GM19452 (cell line): Measurements from ENCODE around the gene ACYP2.
A peak's percentile ranks its signal among the peaks of the same experiment; 100 is the strongest.
"Not testable (repeated sequence)": the region's sequence is repeated elsewhere in the genome, so short reads cannot be mapped to it uniquely, and the experiment has no call there.

Experiments used
- ATAC-seq: cut with Tn5 transposase; IDR thresholded peaks from one replicate; pipeline ENCODE4 v1.9.1; 2021; ENCODE audit not compliant: unreplicated experiment

The ACYP2 gene

DNA sequence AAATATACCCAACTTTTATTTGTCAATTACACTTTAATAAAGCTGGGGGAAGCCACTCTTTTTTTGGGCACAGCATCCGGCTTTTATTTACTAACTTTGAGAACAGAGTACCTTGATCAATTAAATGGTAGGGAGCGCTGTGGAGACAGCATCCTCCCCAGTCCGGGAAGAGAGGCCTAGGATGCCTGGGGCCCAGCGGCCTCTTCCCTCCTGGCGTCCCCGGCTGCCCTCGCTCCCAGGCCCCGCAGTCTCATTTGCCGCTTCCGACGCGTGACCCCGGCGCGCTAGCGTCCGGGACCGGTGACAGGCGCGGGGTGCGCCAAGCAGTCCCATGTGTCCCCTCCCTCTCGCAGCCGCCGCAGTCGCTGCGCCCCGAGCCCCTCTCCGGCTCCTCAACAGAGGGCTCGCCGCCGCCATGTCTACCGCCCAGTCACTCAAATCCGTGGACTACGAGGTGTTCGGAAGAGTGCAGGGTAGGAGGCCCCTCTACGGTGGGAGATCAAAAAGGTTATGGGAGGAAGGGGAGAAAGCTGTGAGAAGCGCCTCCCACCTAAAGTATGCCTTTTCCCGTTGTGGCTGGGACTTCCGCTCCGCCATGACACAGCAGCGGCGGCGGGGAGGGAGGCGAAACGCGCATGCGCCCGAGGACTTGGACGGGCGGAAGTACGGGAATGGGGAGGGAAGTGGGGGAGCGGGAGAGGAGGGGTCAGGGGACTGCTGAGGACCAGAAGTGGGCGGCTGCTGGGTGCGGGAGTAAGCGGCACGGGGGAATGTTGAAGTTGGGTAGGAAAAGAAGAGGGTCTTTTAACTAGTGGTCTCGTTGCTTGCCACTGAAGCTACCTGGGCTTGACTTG lies at the start of gene ACYP2:
Gene ACYP2, plus strand, starts transcription at position 332 of the 854 bp plus-strand sequence.
- ATAC-seq = peak; percentile 88

DNA sequence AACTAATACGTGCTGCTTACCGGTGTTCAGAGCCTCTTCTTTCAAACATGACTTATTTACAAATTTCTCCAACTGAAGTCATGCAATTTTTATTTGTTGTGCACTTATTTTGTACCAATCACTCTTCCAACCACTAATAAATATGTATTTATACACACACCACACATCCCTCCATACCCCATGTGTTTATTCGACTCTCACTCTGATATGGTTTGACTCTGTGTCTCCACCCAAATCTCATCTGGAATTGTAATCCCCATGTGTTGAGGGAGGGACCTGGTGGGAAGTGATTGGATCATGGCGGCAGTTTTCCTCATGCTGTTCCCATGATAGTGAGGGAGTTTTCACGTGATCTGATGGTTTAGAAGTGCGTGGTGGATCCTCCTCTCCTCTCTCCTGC lies 49.5 kb upstream of the ACYP2 start:
- ATAC-seq = no peak

DNA sequence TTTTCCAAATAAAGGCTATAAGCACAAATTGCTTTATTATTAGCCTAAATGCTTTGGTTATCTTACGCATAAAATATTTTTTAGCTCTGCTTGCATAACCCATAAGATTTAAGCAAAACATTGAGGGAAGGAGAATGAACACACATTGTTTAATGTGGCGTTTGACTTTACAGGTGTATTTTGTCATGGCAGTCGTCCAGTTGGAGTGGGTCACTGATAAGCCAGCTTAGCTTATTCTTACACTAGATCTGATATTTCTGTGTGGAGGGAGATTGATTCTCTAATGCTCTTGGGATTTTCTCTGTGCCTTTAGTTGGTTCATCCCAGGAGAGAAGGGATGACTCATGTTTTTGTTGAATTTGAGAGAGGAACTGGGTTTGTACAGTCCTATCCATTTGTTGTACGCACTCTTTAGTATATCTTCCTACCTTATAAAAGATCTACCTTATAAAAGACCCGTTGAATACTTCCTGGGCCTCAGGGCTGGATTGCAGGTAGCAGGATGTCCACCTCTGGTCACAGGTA lies 47.5 kb upstream of the ACYP2 start:
- no peak for ATAC-seq

DNA sequence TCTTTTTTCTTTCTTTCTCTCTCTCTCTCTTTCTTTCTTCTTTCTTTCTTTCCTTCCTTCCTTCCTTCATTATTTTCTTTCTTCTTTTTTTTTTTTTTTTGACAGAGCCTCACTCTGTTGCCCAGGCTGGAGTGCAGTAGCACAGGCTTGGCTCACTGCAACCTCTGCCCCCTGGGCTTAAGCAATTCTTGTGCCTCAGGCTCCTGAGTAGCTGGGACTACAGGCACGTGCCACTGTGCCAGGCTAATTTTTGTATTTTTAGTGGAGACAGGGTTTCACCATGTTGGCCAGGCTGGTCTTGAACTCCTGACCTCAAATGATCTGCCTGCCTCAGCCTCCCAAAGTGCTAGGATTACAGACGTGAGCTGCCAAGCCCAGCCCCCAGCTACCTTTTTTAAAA lies 42.9 kb upstream of the ACYP2 start:
- ATAC-seq = not testable (repeated sequence)

DNA sequence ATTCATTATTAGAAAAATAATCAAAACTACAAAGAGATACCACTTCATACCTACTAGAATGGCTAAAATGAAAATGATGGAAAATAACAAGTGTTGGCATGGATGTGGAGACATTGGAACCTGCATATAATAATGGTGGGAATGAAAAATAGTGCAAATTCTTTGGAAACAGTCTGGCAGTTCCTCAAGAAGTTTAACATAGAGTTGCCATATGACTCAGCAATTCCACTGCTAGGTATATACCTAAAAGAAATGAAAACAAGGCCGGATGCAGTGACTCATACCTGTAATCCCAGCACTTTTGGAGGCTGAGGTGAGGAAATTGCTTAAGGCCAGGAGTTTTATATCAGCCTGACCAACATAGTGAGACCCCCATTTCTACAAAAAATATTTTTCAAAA lies 41.6 kb upstream of the ACYP2 start:
- peak; percentile 73 for ATAC-seq

DNA sequence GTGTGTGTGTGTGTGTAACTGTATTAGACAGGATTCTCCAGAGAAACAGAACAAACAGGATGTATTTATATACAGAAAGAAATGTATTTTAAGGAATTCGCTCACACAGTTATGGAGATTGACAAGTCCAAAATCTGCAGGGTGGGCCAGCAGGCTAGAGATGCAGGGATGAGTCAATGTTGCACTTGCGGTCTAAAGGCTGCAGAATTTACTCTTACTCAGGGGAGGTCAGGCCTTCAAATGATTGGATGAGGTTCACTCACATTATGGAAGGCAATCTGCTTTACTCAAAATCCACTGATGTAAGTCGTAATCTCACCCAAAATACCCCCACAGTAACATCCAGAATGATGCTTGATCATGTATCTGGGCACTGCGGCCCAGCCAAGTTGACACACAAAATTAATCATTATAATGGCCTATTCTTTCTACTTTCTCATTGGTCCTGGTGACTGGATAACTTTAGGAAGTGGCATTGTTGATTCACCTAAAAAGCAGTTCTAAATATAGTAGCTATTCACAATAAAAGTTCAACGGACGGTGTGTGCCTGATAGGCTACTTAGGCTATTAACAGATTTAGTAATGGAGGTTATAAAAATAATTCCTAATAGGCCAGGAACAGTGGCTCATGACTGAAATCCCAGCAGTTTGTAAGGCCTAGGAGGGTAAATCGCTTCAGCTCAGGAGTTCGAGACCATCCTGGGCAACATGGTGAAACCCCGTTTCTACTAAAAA lies 40.6 kb upstream of the ACYP2 start:
- ATAC-seq = no peak

DNA sequence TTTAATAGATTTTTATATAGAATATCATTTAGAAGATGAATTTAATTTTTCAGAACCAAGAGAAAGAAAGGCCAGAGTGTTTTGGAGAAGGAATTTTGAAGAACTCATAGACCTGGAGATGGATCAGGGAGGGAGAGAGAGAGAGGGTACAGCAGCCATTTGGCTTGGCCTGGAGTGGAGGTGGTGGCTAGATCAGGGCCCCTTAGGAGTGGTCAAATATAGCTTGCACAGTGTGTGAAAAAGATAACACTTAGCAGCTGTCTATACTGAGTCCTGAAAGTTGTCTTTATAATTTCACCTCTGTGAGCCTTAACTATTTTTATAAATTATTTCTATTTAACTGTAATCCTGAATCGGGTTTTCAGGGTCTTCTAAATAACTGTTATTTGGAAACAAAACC lies 38.8 kb upstream of the ACYP2 start:
- ATAC-seq = no peak

DNA sequence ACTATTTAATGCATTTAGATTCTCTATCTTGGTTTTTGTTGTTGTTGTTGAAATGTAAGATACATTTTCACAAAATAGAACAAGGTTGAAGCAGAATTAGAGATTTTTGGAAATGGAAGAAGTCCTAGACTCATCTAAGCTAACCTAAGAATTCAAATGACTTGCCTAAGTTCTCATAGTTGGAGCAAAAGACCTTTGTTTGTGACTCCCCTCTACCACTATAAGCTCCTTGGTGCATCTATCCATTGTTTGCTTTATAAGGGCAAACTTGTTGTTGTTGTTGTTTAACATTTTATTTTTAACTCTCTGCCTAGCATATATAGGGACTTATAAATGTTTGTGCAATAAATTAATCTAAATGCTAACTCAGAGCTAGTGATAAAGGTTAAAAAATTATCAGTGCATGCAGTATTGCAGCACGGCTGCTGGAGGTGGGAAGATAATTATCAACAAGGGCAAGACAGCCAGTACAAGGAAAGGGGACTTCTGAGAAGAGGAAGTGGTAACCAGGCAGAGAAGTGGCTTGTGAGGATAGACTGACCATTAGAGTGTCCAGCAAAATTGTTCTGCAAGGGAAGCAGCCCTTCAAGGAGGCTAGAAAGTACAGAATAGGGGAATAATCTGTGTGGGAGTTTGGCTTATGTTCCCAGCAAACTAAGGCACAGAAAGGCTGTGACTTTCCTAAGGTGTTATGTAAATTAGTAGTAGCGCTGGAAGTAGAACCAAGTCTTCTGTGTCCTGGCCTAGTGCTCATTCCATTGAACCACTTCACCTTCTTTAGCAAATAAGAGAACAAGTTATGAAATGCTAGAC lies 38.1 kb upstream of the ACYP2 start:
- no peak for ATAC-seq

DNA sequence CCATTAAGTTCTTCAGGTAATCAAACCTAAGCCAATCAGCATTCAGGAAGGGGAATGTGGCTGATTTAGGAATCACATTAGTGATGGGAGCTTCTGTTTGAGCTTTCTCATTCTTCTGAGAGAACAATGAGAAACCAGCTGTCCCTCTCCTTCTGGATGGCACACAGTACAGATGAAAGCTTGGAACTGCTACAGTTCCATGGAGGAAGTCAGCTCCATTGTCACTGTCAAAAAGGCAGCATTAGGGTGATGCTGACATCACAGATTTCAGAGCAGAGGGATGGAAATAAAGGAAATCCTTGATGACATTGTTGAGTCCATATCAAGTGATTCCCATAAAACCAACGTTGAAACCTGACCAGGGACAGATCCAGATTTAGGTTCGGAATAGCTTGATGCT lies 36.1 kb upstream of the ACYP2 start:
- ATAC-seq = no peak

DNA sequence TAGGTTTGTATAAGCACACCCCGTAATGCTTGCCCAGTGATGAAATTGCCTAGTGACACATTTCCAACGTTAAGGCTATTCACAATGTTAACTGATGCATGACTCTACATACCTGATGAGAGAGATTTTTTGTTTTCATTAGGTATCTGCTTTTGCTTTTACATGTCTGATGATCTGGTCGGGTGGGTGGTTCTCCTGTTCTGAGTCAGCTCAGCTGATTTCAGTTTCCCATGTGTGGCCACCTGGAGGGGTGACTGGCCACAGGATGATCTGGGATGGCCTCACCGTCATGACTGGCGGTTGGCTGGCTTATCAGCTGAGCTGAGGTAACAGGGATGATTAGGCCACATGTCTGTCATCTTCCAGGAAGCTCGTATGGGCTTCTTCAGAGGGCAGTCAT lies 33.8 kb upstream of the ACYP2 start:
- ATAC-seq = peak; percentile 96

DNA sequence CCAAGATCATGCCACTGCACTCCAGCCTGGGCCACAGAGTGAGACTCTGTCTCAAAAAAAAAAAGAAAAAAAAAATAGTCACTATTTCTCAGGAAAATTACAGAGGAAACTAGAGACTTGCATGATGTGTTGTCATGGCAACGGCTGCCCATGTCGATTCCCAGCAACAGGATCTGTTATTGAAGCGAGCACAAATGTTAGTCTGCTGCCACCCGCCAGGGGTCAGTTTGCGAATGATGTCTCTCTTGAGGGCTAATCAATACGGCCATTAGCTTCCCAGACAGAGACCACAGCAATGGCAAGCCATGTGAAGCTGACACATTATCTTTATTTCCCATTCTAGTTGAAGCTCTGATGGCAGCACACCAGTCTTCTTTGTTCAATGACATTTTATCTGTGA lies 32.4 kb upstream of the ACYP2 start:
- no peak for ATAC-seq

DNA sequence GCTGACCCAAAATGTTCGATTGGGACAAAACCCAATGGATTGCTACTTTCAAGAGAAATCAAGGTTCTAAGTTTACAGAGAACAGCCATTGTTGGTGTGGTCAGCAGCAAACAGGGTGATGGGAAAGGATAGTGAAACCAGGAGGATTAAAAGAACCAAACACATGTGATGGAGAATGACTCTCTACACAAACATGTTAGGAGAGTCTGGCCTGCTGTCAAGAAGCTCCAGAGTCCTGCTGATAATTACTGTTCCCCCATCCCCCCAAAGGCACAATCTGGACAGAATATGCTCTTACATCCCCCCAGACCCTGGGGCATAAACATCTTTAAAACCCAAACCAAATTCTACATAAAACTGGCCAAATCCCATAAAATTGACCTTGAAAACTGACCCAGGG lies 32.0 kb upstream of the ACYP2 start:
- ATAC-seq = no peak

DNA sequence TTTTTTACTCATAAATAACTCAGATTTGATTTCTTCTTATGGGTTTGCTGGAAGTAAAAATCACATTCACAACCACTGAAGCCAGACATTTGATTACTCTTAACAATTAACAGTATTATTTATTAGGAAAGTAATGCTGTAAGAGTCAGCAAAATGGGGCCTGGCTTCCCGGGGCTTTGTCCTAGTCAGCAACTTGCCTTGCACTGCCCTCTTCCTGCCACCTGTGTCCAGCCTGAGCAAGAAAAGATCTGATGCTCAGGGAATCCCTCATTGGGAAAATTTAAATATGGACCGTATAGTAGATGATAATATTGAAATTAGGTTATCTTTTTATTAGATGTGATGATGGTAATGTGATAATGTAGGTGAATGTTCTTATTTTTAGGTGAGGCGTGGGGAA lies 30.8 kb upstream of the ACYP2 start:
- ATAC-seq = no peak

DNA sequence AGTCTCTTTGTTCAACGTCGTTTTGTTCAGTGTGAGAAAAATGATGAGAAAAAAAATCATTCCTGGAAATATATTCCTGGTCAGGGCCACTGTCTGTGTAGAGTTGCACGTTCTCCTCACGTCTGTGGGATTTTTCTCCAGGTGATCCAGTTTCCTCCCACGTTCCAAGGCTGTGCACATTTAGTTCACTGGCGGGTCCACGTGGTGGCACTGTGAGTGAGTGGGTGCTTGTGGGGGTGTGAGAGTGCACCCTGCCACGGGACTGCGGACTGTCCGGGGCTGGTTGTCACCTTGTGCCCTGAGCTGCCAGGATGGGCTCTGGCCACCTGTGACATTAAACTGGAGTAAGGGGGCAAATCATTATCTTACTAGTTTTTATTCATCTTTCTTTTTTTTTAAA lies 30.3 kb upstream of the ACYP2 start:
- ATAC-seq = no peak

DNA sequence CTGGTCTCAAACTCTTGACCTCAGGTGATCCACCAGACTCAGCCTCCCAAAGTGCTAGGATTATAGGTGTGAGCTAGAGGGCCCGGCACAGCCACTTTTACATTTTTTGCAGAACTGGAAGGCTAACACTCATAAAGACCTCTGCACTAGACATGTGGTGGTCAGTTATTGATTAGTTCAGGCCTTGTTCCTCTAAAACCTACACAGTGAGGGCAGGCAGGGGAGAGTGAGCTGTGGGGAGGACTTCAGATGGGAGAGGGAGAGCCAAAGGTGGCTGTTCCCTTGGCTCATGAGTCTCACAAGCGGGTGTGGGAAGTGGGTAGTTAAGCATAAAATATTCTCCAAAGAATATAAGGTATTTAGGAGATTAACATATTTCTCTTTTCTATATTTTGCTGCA lies 29.3 kb upstream of the ACYP2 start:
- ATAC-seq = no peak

DNA sequence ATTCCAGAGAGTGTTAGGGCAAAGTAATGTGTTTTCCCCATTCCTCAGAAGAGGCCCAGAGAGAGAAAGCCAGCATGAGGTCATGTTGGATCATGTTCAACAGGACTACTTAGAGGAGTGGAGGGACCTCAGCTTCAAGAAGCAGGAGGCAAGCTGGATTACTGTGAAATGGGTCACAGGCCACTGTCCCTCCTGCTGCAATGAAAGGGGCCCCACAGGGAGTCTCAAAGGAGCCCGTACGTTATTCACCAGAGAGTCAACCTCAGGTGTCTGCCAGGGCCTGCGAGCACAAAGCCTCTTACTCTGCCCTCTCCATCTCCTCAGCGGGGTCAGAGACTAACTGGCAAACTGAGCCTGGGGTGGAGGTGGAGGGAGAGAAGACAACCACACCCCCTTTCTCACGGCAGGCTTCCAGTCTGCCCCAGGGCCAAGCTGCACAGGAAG lies 27.2 kb upstream of the ACYP2 start:
- ATAC-seq = no peak

DNA sequence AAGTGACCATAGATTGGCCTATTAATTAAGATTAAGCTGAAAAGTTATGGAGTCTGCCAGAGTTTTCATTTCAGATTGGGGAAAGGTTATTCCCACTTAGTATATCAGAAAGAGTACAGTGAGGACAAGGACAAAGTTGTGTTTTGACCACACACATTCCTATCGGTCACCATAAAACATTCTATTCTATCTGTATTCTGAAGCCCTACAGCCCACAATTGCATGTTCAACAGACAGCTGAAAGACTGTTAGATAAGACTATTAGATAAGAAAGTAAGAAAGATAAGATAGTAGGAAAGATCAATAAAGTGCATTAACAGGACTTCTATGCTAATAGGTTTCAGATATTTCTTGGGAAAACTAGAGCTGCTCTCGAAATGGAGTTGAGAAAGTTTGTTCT lies 26.7 kb upstream of the ACYP2 start:
- ATAC-seq = no peak

DNA sequence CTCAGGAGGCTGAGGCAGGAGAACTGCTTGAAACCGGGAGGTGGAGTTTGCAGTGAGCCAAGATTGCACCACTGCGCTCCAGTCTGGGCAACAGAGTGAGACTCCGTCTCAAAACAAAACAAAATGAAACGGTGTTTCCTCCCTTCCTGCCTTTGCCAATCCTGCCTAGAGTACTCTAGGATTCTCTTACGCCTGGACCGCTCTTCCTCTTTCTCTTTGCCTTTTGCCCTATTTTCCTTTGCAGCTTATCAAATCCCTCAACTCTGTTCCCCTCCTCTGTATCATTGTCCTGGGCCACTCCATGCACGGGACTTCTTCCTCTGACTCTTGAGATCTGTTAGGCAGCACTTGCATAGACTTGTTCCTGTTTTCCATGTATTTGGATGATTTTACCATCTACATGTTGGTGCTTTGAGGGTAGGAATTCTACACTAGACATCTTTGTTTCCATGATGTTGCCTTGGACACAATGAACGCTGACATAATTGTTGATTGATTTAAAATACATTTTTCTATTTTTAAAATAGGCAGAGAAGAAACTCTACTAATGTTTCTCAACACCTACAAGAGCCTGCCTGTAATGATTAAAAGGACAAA lies 24.8 kb upstream of the ACYP2 start:
- no peak for ATAC-seq

DNA sequence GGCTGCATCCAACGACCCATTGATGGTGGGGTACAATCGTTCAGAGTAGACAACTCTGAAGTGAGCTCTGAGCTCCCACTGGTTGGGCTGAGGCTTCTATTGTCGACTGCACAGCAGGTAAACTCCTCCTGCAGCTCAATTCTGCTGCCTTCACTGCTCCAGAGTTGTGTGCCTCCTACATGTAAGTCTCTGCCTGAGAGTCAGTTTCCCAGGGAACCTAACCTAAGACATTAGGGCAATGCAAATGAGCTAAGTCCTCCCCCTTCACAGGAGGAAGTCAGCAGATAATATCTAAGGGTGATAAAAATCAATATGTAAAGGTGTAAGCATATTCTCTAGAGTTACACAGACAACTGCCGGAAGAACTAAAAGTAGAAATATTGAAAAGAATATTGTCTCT lies 22.5 kb upstream of the ACYP2 start:
- ATAC-seq = peak; percentile 65

DNA sequence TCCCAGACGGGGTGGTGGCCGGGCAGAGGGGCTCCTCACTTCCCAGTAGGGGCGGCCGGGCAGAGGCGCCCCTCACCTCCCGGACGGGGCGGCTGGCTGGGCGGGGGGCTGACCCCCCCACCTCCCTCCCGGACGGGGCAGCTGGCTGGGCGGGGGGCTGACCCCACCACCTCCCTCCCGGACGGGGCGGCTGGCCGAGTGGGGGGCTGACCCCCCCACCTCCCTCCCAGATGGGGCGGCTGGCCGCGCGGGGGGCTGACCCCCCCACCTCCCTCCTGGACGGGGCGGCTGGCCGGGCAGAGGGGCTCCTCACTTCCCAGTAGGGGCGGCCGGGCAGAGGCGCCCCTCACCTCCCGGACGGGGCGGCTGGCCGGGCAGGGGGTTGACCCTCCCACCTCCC lies 20.0 kb upstream of the ACYP2 start:
- not testable (repeated sequence) for ATAC-seq

DNA sequence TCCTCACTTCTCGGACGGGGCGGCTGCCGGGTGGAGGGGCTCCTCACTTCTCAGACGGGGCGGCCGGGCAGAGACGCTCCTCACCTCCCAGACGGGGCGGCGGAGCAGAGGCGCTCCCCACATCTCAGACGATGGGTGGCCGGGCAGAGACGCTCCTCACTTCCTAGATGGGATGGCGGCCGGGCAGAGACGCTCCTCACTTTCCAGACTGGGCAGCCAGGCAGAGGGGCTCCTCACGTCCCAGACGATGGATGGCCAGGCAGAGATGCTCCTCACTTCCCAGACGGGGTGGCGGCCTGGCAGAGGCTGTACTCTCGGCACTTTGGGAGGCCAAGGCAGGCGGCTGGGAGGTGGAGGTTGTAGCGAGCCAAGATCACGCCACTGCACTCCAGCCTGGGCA lies 19.3 kb upstream of the ACYP2 start:
- ATAC-seq = not testable (repeated sequence)
